ENCODE data around the gene FOXJ2.
A peak's percentile ranks its signal among the peaks of the same experiment; 100 is the strongest.
"Not testable (repeated sequence)": the region's sequence is repeated elsewhere in the genome, so short reads cannot be mapped to it uniquely, and the experiment has no call there.

FOXJ2 gene

DNA sequence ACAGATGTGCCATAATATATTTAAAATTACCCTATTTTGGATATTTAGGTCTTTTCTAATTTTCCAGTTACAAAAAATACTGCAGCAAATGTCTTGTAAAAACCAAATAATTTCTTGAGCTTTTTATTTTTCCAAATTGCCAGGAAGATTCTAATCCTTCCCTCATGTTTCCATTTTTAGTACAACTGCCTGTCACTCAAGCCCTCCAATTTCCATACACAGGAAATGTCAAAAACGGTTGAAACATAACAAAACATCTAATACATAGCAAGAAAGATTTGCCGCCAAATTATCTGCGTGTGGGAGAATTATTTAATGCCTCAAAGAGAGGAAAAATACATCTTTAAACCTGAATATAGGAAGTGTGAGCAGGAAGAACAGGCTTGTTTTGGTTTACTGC is 2.3 kb upstream of the FOXJ2 start:
- DNase-seq (ENCODE audit: low read depth in 2 of 2), result no peak

DNA sequence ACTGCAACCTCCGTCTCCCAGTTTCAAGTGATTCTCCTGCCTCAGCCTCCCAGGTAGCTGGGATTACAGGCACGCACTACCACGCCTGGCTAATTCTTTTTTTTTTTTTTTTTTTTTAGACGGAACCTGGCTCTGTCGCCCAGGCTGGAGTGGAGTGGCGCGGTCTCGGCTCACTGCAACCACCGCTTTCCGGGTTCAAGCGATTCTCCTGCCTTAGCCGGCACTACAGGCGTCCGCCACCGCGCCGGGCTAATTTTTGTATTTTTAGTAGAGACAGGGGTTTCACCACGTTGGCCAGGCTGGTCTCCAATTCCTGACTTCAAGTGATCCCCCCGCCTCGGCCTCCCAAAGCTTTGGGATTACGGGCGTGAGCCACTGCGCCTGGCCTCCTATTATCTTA is 1.5 kb upstream of the FOXJ2 start:
- DNase-seq (ENCODE audit: low read depth in 2 of 2), result not testable (repeated sequence)

DNA sequence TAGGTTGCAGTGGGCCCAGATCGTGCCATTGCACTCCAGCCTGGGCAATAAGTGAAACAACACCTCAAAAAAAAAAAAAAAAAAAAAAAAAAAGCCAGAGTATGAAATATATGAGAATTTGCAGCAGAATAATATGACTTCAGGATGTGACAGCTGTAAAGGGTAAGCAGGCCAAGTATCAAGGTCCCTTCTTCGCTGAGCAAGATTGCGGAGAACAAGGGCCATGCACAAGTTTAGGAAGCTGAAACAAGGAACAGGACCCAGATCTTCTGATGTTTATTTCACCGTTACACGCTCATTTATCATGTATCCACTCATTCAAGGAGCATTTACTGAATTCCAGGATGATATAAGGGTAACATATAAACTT is 659 bp upstream of the FOXJ2 start:
- DNase-seq (ENCODE audit: low read depth in 2 of 2), result no peak

DNA sequence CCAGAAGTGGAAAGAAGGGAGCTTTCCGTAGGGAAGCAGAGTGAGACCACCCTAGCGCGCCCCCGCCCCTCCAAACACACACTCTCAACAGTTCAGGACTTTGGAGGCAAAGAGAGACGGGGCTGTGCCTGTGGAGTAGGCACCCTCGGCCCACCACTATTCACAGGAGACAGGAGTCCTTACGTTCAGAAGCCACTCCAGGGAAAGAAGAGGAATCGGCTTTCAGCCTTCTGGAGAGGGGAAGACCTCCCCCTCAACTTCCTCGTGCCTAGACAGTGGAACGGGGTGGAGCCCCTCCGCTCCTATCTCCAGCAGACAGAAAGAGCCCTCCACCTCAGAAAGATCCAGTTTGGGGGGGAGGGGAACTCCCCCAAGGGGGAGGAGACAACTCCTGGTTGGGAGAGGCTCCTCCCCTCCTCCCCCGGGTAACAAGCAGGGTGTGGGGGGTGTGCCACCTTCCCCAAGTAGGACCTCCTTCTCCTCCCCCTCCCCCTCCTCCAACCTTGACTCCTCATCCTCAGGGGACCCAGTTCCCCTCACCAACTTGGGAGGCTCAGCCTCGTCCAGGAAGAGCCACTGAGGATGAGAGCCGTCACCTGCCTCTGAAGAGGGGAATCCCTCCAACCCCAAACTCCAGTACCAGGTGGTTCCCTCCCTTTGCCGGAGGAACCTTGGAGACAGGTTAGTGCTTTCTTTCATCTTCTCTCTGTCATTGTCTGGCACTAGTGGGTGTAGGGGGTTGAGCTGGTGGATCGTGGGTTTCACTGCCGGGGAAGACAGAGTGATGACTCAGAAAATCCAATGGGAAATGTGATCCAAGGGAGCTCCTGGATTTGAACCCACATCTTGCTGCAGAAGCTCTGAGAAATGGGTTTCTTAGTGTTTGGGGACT is 883 bp downstream of the FOXJ2 start:
- DNase-seq (ENCODE audit: low read depth in 2 of 2), result peak; percentile 24 to 33

DNA sequence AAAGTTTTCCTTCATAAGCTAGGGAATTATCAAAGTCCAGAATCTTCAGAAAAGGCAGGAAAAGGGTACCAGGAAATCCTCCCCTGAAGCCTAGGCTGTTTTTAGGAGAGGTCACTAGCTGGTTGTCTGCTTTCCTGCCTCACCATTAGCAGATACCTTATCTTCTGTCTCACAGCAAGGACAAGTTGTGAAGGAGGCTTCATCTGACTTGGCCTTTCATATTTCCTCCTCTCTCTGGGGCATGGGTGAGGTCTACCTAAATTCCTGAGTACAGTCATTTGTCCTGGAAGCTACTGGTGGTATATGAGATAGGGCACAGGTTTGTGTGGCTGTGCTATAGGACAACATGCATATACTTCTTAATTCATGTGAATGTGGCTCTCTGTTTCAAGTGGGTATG is 2.3 kb downstream of the FOXJ2 start:
- DNase-seq (ENCODE audit: low read depth in 2 of 2), result no peak

DNA sequence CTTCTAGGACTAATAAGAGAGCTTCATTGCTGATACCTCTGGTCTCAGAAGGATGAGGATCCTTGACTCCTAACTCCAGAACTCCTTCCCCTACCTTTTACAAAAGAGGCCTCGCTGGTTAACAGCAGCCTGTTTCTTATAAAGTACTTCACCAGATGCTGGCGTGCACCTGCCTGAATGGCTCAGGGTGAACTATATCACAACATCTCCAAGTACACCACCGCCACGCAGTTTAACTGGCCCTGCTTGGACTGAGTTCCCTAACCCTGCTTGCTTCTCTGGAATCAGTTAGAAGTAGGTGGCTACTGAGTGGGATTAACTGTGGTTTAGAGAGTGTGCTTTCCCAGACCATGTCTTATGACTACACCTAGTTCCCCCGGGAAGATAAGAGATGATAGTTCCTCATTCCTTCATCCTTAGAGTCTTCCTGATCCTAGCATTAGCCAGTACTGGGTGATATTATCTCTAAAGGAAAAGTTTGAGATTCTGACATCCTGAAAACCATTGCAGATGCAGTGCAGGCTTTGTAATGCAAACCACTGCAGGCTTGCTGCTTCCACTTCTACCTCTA is 3.0 kb downstream of the FOXJ2 start:
- DNase-seq (ENCODE audit: low read depth in 2 of 2), result no peak

DNA sequence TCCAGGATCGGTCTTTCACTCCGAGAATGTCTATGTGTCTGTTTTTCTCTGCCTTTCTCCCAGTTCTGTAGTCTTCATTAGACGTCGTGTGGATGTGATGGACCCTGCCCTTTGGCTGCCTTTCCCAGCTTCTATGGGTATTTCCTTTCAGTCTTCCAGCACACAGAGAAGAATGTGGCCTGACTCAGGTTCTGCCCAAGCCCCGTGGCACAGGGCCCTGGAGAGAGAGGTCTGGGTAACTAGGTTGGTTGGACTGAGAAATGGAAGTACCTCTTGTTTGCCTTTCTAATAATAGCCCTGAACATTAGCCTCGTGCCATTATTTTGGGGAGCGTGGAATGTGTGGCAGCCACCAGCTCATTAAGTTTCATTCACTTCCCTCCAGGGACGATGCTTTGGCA is 3.8 kb downstream of the FOXJ2 start:
- no peak for DNase-seq (ENCODE audit: low read depth in 2 of 2)

DNA sequence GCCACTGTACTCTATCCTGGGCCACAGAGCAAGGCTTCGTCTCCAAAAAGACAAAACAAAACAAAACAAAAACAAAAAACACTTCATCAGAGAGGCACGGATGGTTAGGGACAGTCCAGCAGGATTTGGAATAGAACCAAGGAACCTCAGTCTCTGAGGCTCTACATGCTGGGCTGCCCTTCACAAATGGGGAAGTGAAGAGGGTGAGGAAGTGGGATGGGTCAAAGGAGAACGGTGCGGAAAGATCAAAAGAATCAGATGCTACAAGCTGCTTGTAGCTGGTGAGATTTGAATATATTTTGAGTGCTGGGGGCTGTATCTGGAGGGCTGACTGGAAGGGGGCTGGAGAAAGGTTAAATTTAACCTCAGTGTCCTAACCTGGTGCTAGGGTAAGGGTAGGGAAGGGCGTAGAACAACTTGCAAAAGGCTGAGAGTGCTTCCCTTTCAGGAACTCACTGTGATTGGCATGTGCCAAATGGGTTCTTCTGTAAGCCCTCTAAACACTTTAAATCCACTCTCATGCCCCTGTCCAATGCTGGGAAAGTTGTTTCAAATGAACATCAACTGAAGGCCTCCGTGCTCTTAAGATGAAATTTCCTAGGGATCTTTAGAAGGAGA is 4.6 kb downstream of the FOXJ2 start:
- no peak for DNase-seq (ENCODE audit: low read depth in 2 of 2)

DNA sequence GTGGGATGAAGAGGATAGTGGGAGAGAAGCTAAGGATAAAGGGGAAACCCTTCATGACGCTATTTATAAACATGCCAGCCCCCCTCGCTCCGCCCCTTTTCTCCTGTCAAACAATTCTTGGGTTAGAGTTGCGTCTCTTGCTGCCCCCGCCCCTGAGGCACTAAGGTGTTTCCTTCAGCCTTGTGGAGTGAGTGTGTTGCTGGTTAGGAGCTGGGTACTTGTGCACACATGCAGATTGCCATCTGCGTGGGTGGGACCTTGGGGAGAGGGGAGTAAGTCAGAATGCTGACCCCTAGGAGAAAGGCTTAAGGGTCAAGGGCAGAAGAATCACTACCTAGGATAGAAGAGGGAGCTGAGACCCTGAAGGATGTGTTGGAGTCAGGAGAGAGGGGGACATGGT is 5.4 kb downstream of the FOXJ2 start:
- DNase-seq (ENCODE audit: low read depth in 2 of 2), result no peak

DNA sequence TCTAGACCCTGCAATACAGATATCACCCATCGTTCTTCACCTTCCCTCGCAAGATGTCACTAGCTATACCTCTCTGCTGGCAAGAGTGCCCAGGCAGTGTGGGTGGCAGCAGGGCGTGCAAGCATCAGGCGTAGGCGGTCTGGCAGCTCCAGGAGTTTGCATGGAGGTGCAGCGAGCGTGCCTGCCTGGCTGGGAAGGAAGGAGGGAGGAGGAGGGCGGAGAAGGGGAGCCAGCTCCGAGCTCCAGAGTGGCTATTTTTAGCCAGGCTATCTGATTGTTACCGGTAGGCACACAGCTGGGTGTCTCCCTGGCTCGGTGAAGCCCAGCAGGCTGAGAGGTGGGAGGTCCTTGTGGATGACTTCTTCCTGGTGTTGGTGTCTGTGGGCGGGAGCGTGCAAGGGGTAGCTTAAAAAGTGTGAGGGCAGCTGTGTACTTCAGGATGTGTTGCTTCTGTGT is 6.2 kb downstream of the FOXJ2 start:
- no peak for DNase-seq (ENCODE audit: low read depth in 2 of 2)

DNA sequence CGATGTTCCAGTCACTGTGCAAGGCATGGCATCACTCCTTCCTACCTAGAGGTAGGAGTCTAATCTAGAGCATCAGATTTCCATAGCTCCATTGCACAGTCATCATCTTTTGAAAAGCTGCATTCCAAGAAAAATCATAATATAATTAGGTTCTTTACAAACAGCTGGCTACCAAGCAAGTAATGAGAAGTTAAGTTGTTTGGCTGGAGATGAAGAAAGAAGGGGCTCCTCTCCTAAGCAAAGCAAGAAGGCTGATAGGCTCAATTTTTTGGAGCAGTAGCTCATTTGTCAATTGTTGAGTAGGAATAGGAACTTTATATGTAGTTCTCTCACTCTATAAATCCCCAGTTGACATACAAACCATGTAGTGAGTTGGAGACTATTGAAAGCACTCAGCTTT is 8.3 kb downstream of the FOXJ2 start:
- no peak for DNase-seq (ENCODE audit: low read depth in 2 of 2)

DNA sequence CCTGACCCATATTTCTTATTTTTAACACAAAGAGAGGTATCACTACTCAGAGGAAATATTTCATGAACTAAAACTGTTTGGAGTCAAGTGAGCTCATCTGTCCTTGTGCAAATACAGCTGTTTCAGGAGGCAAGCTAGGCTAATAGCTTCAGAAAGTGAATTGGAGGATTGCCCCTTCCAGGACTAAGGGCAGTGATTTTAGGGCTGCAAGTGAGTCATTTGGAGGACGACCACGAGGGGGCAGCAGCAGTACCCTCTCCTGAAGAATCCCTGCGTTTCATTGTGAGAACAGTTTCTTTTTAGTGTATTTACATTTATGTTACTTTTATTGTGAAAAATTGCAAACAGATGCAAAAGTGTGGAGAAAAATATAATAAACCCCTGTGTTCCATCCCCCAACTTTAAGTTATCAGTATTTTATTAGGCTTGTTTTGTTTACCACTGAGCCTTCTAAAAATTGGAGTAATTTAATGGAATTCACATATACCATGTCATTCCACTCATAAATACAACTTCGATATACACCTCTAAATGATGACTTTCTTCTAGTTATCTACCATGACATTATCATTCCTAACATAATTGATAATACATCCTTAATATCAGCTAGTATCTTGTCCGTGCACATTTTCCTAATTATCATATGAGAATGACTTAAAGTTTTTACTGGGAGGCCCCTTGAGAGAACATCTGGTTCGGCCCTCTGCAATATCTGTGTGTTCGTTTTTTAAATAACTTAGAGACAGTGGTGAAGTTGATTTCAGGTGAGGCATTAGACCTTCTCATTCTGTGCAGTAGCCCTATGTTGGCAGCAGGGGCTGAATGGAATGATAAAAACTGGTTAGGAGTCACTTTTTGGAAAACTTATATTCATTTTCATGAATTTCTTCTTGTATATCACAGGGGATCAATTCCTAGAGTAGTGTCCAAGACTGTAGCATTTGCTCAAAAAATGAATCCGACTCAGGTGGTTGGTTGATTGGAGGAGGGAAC is 13.7 kb downstream of the FOXJ2 start:
- peak; percentile 77 to 81 for DNase-seq (ENCODE audit: low read depth in 2 of 2)

DNA sequence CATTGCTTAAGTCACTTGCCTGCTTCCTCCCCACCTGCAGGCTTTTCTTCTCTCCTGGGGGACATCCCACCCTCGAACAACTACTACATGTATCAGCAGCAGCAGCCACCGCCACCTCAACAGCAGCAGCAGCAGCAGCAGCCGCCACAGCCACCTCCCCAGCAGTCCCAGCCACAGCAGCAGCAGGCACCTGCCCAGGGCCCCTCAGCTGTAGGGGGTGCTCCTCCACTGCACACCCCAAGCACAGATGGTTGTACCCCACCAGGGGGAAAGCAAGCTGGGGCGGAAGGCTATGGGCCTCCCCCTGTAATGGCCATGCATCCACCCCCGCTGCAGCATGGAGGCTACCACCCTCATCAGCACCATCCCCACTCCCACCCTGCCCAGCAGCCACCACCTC is 15.3 kb downstream of the FOXJ2 start:
- no peak for DNase-seq (ENCODE audit: low read depth in 2 of 2)

DNA sequence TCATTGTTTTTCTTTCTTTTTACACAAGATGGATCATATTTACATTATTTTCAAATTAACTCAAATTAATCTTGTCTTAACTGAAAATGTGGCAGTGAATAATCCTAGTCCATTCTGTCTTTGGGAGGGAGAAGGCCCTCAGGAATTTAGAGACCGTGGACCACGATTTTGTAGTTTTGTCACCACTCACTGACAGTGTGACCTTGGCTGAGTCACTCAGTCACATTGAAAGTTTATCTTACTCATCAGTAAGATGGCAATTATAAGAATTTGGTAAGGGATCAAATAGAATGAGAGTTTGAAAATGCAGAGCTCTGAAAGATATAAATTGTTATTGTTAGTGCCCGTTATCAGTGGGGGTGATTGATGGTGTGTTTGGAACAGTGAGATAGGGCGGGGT is 16.4 kb downstream of the FOXJ2 start:
- no peak for DNase-seq (ENCODE audit: low read depth in 2 of 2)

DNA sequence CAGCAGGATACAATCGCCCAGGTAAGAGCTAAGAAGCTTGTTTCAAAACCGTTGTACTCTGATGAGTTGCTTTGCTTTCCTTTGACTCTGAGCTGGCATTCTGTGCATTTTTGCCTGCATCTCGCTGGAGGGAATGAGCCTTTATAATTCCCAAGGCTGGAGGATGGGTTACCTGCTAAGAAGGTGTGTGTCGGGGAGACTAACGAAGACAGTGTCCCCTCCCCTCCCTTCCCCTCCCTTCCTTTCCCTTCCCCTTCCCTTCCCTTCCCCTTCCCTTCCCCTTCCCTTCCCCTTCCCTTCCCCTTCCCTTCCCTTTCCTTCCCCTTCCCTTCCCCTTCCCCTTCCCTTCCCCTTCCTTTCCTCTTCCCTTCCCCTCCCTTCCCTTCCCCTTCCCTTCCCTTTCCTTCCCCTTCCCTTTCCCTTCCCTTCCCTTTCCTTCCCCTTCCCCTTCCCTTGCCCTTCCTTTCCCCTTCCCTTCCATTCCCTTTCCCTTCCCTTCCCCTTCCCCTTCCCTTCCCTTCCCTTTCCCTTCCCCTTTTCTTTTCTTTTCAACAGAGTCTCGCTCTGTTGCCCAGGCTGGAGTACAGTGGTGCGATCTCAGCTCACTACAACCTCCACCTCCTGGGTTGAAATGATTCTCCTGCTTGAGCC is 18.2 kb downstream of the FOXJ2 start:
- DNase-seq (ENCODE audit: low read depth in 2 of 2), result no peak

DNA sequence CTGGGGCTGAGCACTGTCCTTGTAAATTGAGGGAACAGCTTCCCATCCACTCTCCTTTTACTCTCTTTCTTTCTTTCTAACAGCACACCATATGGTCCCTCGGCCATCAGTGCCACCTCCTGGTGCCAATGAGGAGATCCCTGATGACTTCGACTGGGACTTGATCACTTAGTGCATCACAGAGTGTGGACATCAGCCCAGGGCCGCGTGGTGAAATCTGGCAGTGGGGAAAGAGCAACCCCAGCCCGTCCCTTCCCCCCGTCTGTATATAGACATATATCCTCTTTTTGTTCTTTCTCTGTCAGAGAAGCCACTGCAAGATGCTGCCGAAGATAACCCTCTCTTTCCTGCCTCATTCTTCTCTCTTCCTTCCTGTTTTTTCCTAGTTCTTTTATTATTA is 20.2 kb downstream of the FOXJ2 start:
- no peak for DNase-seq (ENCODE audit: low read depth in 2 of 2)

DNA sequence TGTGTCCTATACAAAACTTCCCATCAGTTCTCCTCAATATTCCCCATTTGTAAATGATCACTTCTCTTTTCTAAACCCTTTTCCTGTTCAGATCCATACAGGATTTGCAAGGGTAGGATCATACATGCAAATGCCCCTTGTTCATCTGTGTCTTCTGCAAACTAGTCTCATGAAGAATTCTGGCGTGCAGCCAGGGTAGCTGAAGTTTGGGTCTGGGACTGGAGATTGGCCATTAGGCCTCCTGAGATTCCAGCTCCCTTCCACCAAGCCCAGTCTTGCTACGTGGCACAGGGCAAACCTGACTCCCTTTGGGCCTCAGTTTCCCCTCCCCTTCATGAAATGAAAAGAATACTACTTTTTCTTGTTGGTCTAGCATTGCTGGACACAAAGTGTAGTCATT is 22.3 kb downstream of the FOXJ2 start:
- DNase-seq (ENCODE audit: low read depth in 2 of 2), result no peak

DNA sequence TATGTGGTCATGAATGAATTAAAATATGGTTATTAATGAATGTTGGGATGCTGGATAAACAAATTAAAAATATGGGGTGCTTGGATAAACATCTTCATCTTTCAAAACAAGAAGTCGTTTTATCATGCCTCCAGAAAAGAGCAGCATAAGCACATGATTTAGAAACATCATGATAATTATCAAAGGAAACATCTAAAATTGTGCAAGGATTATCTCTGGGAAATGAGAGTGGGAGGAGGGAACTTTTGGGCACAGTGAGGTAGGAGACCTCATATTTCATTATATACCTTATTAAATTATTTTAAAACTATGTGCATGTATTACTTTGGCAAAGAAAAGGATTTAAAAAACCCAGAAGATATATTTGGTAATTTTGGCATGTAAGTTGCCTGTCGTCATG is 24.8 kb downstream of the FOXJ2 start:
- DNase-seq (ENCODE audit: low read depth in 2 of 2), result no peak

DNA sequence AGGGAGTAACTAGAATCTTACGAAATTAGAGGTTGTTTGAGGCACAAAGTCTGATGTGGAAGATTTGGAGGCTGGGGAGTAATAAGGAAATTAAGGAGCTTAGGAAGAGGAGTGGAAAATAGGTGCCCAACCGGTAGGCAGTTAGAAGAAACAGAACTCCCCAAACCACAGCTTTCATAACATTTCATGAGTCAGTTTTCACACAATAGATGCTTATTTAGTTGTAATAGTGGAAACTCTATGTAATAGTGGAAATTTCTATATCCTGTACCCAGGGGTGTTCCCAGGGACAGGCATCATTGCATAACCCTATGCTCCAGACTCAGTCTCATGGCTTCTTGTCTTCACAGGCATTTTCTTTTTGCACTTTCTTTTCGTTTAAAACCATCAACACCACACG is 25.3 kb downstream of the FOXJ2 start:
- no peak for DNase-seq (ENCODE audit: low read depth in 2 of 2)

DNA sequence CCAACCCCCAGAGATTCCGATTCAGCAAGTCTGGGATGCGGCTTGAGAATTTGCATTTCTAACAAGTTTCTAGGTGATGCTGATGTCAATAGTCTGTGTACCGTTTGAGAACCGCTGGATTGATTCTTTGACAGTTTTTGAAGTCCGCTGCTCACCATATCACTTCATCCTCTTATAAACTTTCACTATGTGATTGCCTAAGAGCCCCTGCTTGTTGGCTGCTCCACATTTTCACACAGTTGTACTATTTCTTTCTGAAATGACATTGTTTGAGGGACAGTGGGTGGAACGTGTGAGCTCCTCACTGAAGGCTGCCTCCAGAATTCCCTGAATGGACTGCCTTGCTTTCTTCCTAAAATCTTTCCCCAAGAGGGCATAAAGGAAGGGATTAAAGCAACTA is 26.0 kb downstream of the FOXJ2 start:
- DNase-seq (ENCODE audit: low read depth in 2 of 2), result no peak

DNA sequence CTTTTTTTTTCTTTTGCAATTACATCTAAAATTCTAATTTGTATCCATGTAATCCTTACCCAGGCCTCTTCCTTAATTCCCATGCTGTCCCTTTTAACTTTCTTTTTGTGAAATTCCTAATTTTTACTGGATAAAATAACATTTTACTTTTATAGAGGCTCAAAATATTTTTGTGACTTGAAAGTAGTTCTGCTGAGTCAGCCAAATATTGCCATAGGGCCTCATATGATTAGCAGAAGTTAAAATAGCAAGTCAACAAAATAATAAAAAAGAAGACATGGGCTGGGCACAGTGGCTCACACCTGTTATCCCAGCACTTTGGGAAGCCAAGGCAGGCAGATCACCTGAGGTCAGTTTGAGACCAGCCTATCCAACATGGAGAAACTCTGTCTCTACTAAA is 31.6 kb downstream of the FOXJ2 start:
- DNase-seq (ENCODE audit: low read depth in 2 of 2), result no peak

All from stimulated activated CD4-positive, alpha-beta T cell treated with anti-CD3 and anti-CD28 coated beads, Interleukin-1b, Interleukin-23, amount 100 ng/mL, for 4 hours (primary cell).